GM23338 (cell line): ENCODE measurements around the gene CUL7. TPM values are rescaled to one million over a fixed set of nuclear protein-coding genes. Genes with fewer than 3 reads are reported as not detected.

ENCODE experiments used
- ATAC-seq: fragments of 200-7000 bp; cut with Tn5 transposase; 3 replicates; pipeline ENCODE4 v1.9.1; 2020
- DNase-seq: peaks from one replicate; pipeline ENCODE4 v3.0.0-alpha.2; 2015; ENCODE audit warnings: low spot score
- H2AFZ ChIP-seq: fragments of 200-600 bp; sonication (generic); 2 replicates; pipeline ENCODE4 v1.8.0; 2016; ENCODE audit warnings: antibody characterized with exemption, mild to moderate bottlenecking, moderate library complexity
- H3F3A ChIP-seq: fragments of 200-600 bp; sonication (generic); replicated peaks from 2 replicates; pipeline ENCODE4 v1.8.0; 2017; ENCODE audit warnings: antibody characterized with exemption, mixed run types, low read depth
- H3K27ac ChIP-seq: fragments of 200-600 bp; sonication (generic); 2 replicates; pipeline ENCODE4 v1.6.1; 2016; ENCODE audit warnings: low read depth
- H3K27me3 ChIP-seq: fragments of 200-600 bp; sonication (generic); 2 replicates; pipeline ENCODE4 v1.8.0; 2016; ENCODE audit warnings: mild to moderate bottlenecking, mixed run types, moderate library complexity; ENCODE audit not compliant: insufficient read depth
- H3K36me3 ChIP-seq: fragments of 200-600 bp; sonication (generic); 2 replicates; pipeline ENCODE4 v1.8.0; 2016; ENCODE audit warnings: mild to moderate bottlenecking; ENCODE audit not compliant: insufficient read depth
- H3K4me1 ChIP-seq: fragments of 200-600 bp; sonication (generic); 2 replicates; pipeline ENCODE4 v1.8.0; 2016; ENCODE audit warnings: mild to moderate bottlenecking, moderate library complexity; ENCODE audit not compliant: insufficient read depth
- H3K4me2 ChIP-seq: fragments of 200-600 bp; sonication (generic); 2 replicates; pipeline ENCODE4 v1.7.1; 2017; ENCODE audit warnings: mixed run types
- H3K4me3 ChIP-seq: fragments of 200-600 bp; sonication (generic); 2 replicates; pipeline ENCODE4 v1.6.1; 2016; ENCODE audit warnings: mixed run types
- H3K79me2 ChIP-seq: fragments of 200-600 bp; sonication (generic); replicated peaks from 2 replicates; pipeline ENCODE4 v1.8.0; 2017; ENCODE audit warnings: mild to moderate bottlenecking; ENCODE audit not compliant: insufficient read depth
- H3K9me2 ChIP-seq: fragments of 200-600 bp; sonication (generic); 2 replicates; pipeline ENCODE4 v1.8.0; 2017; ENCODE audit not compliant: insufficient read depth
- H4K20me1 ChIP-seq: fragments of 200-600 bp; sonication (generic); replicated peaks from 2 replicates; pipeline ENCODE4 v1.8.0; 2017; ENCODE audit warnings: mild to moderate bottlenecking; ENCODE audit not compliant: insufficient read depth
- H3K27ac Mint-ChIP-seq: 2 replicates; pipeline ENCODE4 v1.8.0; 2020; ENCODE audit warnings: inconsistent platforms, mild to moderate bottlenecking, moderate library complexity, mixed read lengths
- H3K27me3 Mint-ChIP-seq: 3 replicates; pipeline ENCODE4 v1.8.0; 2022; ENCODE audit warnings: low read depth, mild to moderate bottlenecking, moderate library complexity, mixed read lengths, inconsistent platforms; ENCODE audit not compliant: insufficient read depth, poor library complexity
- H3K36me3 Mint-ChIP-seq: 3 replicates; pipeline ENCODE4 v1.8.0; 2021; ENCODE audit warnings: low read depth, mild to moderate bottlenecking, inconsistent platforms, moderate library complexity, mixed read lengths
- H3K4me1 Mint-ChIP-seq: 3 replicates; pipeline ENCODE4 v1.8.0; 2020; ENCODE audit warnings: mild to moderate bottlenecking, inconsistent platforms, mixed read lengths
- H3K4me3 Mint-ChIP-seq: 3 replicates; pipeline ENCODE4 v1.8.0; 2021; ENCODE audit warnings: moderate library complexity, mild to moderate bottlenecking, inconsistent platforms, mixed read lengths
- H3K9me3 Mint-ChIP-seq: 3 replicates; pipeline ENCODE4 v1.8.0; 2020; ENCODE audit warnings: moderate library complexity, mild to moderate bottlenecking, inconsistent platforms, mixed read lengths
- CREB1 ChIP-seq: fragments of 250-450 bp; sonication (Bioruptor Pico); IDR thresholded peaks from 2 replicates; pipeline ENCODE4 v1.5.0; 2020; ENCODE audit warnings: low read depth, mild to moderate bottlenecking, moderate library complexity
- CTCF ChIP-seq, 2 experiments: fragments of 200-600 bp in 1 of 2; sonication (generic) in 1 of 2; conservative IDR thresholded peaks; 2 replicates each; pipeline versions ENCODE4 v1.5.1 to v1.6.1; 2016 to 2017; ENCODE audit warnings: antibody characterized with exemption in 2 of 2, low read depth in 2 of 2, mild to moderate bottlenecking in 2 of 2, moderate library complexity in 1 of 2
- EZH2 ChIP-seq: fragments of 200-600 bp; sonication (generic); IDR thresholded peaks from one replicate; pipeline ENCODE4 v1.8.0; 2017; ENCODE audit warnings: antibody characterized with exemption, mild to moderate bottlenecking, low read depth; ENCODE audit not compliant: unreplicated experiment
- EZH2phosphoT487 ChIP-seq: fragments of 200-600 bp; sonication (generic); IDR thresholded peaks from one replicate; pipeline ENCODE4 v1.8.1; 2018; ENCODE audit warnings: antibody characterized with exemption; ENCODE audit not compliant: unreplicated experiment
- JUNB ChIP-seq: IDR thresholded peaks from one replicate; pipeline ENCODE4 v1.6.1; 2016; ENCODE audit warnings: antibody characterized with exemption; ENCODE audit not compliant: unreplicated experiment
- ZNF114 ChIP-seq: fragments of 250-450 bp; sonication (Bioruptor Pico); IDR thresholded peaks from 2 replicates; pipeline ENCODE4 v1.5.0; 2020; ENCODE audit warnings: mild to moderate bottlenecking, moderate library complexity
- ZNF462 ChIP-seq: fragments of 250-450 bp; sonication (Bioruptor Pico); IDR thresholded peaks from 2 replicates; pipeline ENCODE4 v1.5.0; 2020; ENCODE audit warnings: mild to moderate bottlenecking, moderate library complexity
- polyA plus RNA-seq: library from polyadenylated mRNA; unstranded; fragments of >200 nt; fragmentation: Nextera tagmentation; extraction: Ambion mirVana; gene quantifications from 2 replicates; pipeline ENCODE4 v1.2.1, GENCODE V29; 2016
- total RNA-seq: library from RNA; depleted of rRNA; stranded (reverse); fragments of >200 nt; shearing (Covaris generic); gene quantifications from 2 replicates; pipeline ENCODE4 v1.2.3, GENCODE V29; 2014

CUL7 gene
- total and polyA plus RNA-seq, 2 experiments from 2014 or later: 3.4 to 13.2 TPM

GRCh38 chr6:43091436-43091991 is 37.9 kb upstream of the CUL7 start (continued):
- no peak for TF ChIP-seq CTCF (conservative IDR thresholded peaks at IDR 0.05; ENCODE audit: low read depth in 2 of 2)
- TF ChIP-seq EZH2: no peak
- no peak for TF ChIP-seq ZNF114
- no peak for TF ChIP-seq ZNF462 (CRISPR knock-in tag)
- TF ChIP-seq EZH2phosphoT487: no peak

- peak overlapping the region; percentile 93 for H3K27ac ChIP-seq
- H3K36me3 ChIP-seq: no peaks in the 10 kb centered on the region
- H3K4me2 ChIP-seq: peak overlapping the region; percentile 70
- H3K79me2 ChIP-seq: peaks cover 74% of the 10 kb centered on the region
- Mint-ChIP-seq H3K9me3 (no peaks in the 10 kb centered on the region), H3K4me1 (peaks cover 69% of the 10 kb centered on the region), H3K4me3 (peak overlapping the region; percentile 46), H3K36me3 (no peaks in the 10 kb centered on the region; the same call in 2 of the 3 replicates), H3K27ac (peak overlapping the region; percentile 92), H3K27me3 (peaks cover 5% of the 10 kb centered on the region)
- H3K9me2 ChIP-seq: no peaks in the 10 kb centered on the region
- H3K4me1 ChIP-seq: peaks cover 60% of the 10 kb centered on the region
- H3K27me3 ChIP-seq: no peaks in the 10 kb centered on the region
- peak overlapping the region; percentile 44; the same call in 1 of the 2 replicates for H3K4me3 ChIP-seq
- DNase-seq (no peak), ATAC-seq (no peak)
- H3F3A ChIP-seq: peaks cover 16% of the 10 kb centered on the region
- no peak overlapping the region for H2AFZ ChIP-seq
- peaks cover under 1% of the 10 kb centered on the region; the same call in 1 of the 2 replicates for H4K20me1 ChIP-seq
- TF ChIP-seq EZH2: no peak
- TF ChIP-seq ZNF462 (CRISPR knock-in tag): no peak
- TF ChIP-seq JUNB: no peak
- no peak for TF ChIP-seq CREB1 (CRISPR knock-in tag)
- TF ChIP-seq EZH2phosphoT487: no peak
Measured at GRCh38 chr6:43091020-43091419, 37.4 kb upstream of the CUL7 start.
